ENCODE measurements around the gene TKT. TPM values are rescaled to one million over a fixed set of nuclear protein-coding genes. Genes with fewer than 3 reads are reported as not detected.

TKT gene
- total RNA-seq, 1 experiment from 2014 or later = 446 TPM

- no peak overlapping the region for H3K27ac Mint-ChIP-seq (ENCODE audit: unreplicated experiment)
- no peak overlapping the region for H3K4me3 Mint-ChIP-seq (ENCODE audit: low read depth, unreplicated experiment)
- H3K36me3 Mint-ChIP-seq (ENCODE audit: insufficient read depth, unreplicated experiment) = peaks cover 77% of the 10 kb centered on the region
- intact Hi-C loops (cut with micrococcal nuclease; ENCODE audit: unreplicated experiment) = no loop called here
- no TSS peak for BruUV-seq (replicated peaks)
- TF ChIP-seq CTCF (IDR thresholded peaks at IDR 0.05; ENCODE audit: unreplicated experiment) = no peak
- no peak for DNase-seq
- H3K9me3 Mint-ChIP-seq (ENCODE audit: low read depth, unreplicated experiment) = no peaks in the 10 kb centered on the region
- no peaks in the 10 kb centered on the region for H3K27me3 Mint-ChIP-seq (ENCODE audit: unreplicated experiment)
- CTCF ChIA-PET = no interaction called here
- H3K4me1 Mint-ChIP-seq (ENCODE audit: low read depth, unreplicated experiment) = peaks cover 8% of the 10 kb centered on the region
Observed at GRCh38 chr3:53229171-53229570, 26.7 kb downstream of the TKT start.

DNA sequence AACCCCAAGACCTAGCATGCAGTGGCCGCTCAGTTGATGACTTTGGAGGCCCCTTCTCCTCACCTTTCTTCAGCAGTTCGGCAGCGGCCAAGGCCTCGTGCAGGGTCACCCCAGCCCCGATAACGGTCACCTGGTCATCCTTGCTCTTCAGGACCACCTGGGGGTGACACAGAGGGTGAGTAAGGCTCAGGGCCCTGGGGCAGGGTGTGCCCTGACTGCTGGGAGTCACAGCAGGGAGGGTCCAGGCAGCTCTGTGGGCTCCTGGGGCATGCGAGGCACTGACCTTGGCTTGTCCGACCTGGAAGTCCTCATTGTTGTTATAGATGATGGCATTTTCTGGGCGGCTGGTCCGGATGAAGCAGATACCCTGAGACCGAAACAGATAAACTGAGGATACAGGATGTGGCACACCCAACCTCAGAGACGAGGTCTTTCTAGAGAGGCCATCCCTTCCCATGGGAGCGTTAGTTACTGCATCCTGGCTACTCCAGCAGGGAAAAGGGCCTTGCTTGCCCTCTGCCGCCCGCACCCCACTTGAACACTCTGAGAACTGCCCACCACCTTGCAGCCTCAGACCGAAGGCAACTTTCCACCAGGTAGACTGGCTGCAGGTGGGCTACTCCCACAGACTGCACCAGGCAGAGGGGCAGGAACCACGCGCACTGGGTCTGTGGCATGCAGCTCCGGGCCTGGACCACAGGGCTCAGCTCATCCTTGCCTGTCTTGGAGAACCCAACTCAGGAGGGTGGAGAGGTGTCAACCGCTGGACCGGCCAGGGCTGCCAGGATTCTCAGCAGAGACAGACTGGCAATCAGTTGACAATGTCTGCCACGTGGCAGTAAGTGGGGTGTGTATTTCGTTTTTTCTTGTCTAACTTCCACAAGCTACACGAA, 27.6 kb downstream of the TKT start:
- no peak overlapping the region for H3K4me3 Mint-ChIP-seq (ENCODE audit: low read depth, unreplicated experiment)
- H3K27me3 Mint-ChIP-seq (ENCODE audit: unreplicated experiment) = no peaks in the 10 kb centered on the region
- H3K27ac Mint-ChIP-seq (ENCODE audit: unreplicated experiment) = no peak overlapping the region
- DNase-seq = no peak
- intact Hi-C loops (cut with micrococcal nuclease; ENCODE audit: unreplicated experiment) = no loop called here
- no peak for TF ChIP-seq CTCF (IDR thresholded peaks at IDR 0.05; ENCODE audit: unreplicated experiment)
- H3K9me3 Mint-ChIP-seq (ENCODE audit: low read depth, unreplicated experiment) = no peaks in the 10 kb centered on the region
- CTCF ChIA-PET = no interaction called here
- no TSS peak for BruUV-seq (replicated peaks)
- H3K4me1 Mint-ChIP-seq (ENCODE audit: low read depth, unreplicated experiment) = peaks cover 3% of the 10 kb centered on the region
- H3K36me3 Mint-ChIP-seq (ENCODE audit: insufficient read depth, unreplicated experiment) = peaks cover 77% of the 10 kb centered on the region

GRCh38 chr3:53226841-53227407, 28.9 kb downstream of the TKT start:
- no peak for DNase-seq
- TF ChIP-seq CTCF (IDR thresholded peaks at IDR 0.05; ENCODE audit: unreplicated experiment) = no peak
- H3K4me3 Mint-ChIP-seq (ENCODE audit: low read depth, unreplicated experiment) = no peak overlapping the region
- intact Hi-C loops (cut with micrococcal nuclease; ENCODE audit: unreplicated experiment) = no loop called here
- H3K9me3 Mint-ChIP-seq (ENCODE audit: low read depth, unreplicated experiment) = no peaks in the 10 kb centered on the region
- H3K27ac Mint-ChIP-seq (ENCODE audit: unreplicated experiment) = no peak overlapping the region
- no peaks in the 10 kb centered on the region for H3K27me3 Mint-ChIP-seq (ENCODE audit: unreplicated experiment)
- no TSS peak for BruUV-seq (replicated peaks)
- H3K36me3 Mint-ChIP-seq (ENCODE audit: insufficient read depth, unreplicated experiment) = peaks cover 80% of the 10 kb centered on the region
- CTCF ChIA-PET = no interaction called here
- no peaks in the 10 kb centered on the region for H3K4me1 Mint-ChIP-seq (ENCODE audit: low read depth, unreplicated experiment)

DNA sequence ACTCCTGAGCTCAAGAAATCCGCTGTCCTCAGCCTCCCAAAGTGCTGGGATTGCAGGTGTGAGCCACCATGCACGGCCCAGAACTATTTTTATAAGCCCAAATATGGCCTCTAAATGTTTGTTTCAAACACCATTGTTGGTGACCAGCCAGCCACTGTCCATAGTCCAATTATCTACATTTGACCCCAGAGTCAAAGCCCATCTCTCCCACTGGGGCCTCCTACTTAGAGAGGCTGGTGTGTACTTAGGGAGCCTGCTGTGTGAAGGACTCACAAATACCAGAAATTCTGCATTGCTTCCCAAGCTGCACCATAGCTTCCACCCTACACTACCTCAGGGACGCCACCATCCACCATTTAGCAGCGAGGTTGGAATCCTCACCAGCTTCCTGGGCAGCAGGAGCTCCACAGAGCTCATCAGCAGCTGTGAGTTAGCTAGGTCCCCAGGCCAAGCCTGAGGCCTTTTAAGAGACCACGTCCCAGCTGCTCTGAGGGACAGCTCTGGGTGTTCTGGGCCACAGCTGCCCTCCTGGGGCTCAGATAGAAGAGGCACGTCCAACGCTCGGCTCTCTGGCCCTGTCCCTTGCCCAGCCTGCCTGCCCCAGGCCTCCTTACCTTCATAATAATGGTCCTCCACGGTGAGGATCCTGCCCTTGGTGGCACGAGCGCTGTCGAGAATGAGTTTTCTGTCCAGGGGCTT, 29.5 kb downstream of the TKT start:
- intact Hi-C loops (cut with micrococcal nuclease; ENCODE audit: unreplicated experiment) = no loop called here
- Mint-ChIP-seq H3K4me3 (ENCODE audit: low read depth, unreplicated experiment) (no peak overlapping the region), H3K27me3 (ENCODE audit: unreplicated experiment) (no peaks in the 10 kb centered on the region), H3K27ac (ENCODE audit: unreplicated experiment) (no peak overlapping the region), H3K36me3 (ENCODE audit: insufficient read depth, unreplicated experiment) (peaks cover 79% of the 10 kb centered on the region), H3K4me1 (ENCODE audit: low read depth, unreplicated experiment) (no peaks in the 10 kb centered on the region), H3K9me3 (ENCODE audit: low read depth, unreplicated experiment) (no peaks in the 10 kb centered on the region)
- no TSS peak for BruUV-seq (replicated peaks)
- no peak for TF ChIP-seq CTCF (IDR thresholded peaks at IDR 0.05; ENCODE audit: unreplicated experiment)
- CTCF ChIA-PET = no interaction called here
- DNase-seq = no peak
